ENCODE results near the gene MYL11.

MYL11 gene

GRCh38 chr16:30354423-30355143 lies 20.0 kb upstream of the MYL11 start:
- DNase-seq, result no peak

GRCh38 chr16:30355144-30355953 lies 19.3 kb upstream of the MYL11 start, which contains the start of gene CD2BP2:
CD2BP2 (minus strand) TSS chr16:30355308; CDS start chr16:30354681, 627 bp downstream.
- peak; percentile 98 for DNase-seq

GRCh38 chr16:30355954-30356308 lies 18.7 kb upstream of the MYL11 start:
- DNase-seq, result no peak

DNA sequence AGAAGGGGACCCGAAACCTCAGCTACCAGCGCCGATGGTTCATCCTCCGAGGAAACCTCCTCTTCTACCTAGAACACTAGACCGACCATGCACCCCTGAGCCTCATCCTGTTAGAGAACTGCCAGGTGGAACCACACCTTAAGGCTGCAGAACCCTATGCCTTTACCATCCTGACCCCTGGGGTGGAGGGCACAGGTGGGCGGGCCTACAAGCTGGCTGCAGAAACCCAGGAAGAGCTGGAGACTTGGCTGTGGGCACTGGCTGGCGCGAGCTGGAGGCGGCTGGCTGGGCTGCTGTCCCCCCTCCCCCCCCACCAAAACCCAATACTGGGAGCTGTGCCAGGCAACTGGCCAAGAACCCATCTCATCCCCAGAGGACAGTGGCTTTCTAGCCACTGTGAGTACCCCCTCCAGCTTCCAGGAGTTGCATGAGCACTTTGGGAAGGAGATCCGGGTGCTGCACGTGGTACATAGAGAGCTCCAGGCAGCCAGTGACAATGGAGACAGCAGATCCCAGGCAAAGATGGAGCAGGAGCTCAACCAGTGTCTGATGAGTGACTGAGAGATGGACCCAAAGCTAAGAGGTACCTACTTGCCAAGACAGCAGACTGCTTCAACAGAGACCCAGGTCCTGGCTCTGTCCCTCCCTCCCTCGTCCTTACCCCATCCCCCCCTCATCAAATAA lies 18.1 kb upstream of the MYL11 start:
- no peak for DNase-seq

- no peak for DNase-seq
Observed at GRCh38 chr16:30357085-30357714, 17.4 kb upstream of the MYL11 start.

DNA sequence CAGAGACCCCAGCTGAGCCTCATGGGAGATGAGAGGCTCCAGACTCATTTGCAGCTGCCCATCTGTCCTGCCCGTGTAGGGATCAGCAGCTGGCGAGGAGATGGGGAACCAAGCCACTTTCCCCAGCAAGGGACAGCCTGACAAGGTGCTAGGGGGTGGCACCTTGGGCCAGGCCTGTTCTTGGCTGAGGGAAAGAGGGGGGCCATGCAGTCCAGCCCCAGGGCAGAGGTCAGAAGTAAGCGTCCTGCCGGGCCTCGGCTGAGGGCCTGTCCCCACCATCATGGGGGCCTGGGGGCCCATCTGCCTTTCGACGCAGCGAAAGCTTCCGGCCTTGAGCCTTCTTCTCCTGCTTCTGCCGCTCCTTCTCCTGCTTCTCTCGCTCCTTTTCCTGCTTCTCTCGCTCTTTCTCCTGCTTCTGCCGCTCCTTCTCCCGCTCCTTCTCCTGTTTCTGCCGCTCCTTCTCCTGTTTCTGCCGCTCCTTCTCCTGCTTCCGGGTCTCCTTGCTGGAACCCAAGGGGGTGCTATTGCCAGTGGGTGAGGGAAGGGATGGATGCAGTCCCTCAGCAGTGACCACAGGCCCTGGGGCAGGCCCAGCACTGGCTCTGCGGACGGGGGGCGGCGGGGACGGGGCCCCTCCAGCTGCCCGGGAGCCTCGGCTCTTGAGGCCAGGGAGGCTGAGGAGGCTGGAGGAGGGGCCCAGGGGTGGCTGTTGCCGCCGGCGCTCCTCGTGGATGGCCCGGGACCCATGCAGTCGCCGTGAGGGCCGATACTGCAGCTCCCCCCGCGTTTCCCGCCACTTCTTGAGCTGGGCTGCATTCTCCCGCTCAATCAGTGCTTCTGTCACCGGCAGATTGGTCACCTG lies 16.7 kb upstream of the MYL11 start:
- no peak for DNase-seq

GRCh38 chr16:30358577-30358936 lies 16.0 kb upstream of the MYL11 start:
- no peak for DNase-seq

DNA sequence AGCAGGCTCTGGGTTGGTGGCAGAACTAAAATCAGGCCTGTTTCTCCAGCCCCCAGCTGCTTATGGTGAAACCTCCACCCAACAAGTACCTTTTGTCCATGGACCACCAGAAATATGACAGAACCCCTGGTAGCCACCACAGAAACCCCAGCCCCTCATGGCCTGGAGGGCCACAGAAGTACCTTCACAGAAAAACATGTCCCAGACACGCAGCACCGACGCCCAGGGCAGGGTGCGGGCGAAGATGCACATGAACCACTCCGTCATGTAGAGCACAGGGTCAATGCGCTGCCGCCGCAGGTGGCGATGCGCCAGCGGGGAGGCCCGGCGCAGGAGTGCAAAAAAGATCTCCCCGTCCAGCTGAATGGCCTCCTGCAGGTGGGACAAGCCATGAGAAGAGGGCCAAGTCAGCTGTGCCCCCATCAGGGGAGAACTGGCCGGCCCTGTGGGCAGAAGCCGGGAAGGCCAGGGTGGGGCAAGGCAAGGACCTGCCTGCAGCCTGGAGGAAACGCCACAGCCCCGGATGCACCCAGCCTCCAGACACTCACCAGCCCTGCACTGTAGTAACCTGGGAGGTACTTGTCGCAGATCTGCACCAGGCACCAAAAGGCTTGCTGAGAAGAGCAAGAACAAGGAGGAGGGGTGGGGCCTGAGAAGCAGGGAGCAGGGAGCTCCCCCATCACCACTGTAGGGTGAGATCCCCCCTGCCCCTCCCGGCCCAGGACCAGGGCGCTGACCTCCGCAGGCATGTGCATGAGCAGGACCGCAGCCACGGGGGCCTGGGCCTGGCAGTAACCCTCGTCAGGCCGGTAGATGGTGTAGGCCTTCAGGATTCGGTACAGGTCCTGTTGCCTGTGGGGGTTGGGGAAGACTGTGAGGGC lies 15.4 kb upstream of the MYL11 start:
- no peak for DNase-seq

GRCh38 chr16:30359871-30360170 lies 14.8 kb upstream of the MYL11 start:
- DNase-seq, result no peak

- DNase-seq, result no peak
Observed at GRCh38 chr16:30361180-30361579, 13.4 kb upstream of the MYL11 start.

DNA sequence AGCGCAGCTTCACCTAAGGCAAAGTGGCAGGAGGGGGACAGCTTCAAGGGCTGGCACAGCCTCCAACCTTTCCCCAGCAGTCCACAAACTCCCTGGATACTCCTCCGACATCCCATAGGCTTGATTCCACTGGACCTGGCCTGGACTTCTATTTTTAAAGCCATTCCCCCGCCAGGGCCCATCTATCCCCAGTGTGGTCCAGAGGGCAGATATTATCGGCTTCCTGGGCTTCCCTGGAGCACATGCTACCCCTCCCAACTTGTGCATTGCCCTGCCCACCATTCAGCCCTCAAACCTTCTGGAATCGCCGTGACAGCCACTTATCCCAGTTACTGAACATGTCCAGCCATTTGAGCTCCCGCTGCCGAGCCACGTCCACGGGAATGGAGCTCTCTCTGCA lies 9.4 kb upstream of the MYL11 start:
- no peak for DNase-seq

- DNase-seq, result no peak
Observed at GRCh38 chr16:30366511-30366910, 8.1 kb upstream of the MYL11 start.

- DNase-seq, result no peak
Observed at GRCh38 chr16:30367349-30368009, 7.1 kb upstream of the MYL11 start.

DNA sequence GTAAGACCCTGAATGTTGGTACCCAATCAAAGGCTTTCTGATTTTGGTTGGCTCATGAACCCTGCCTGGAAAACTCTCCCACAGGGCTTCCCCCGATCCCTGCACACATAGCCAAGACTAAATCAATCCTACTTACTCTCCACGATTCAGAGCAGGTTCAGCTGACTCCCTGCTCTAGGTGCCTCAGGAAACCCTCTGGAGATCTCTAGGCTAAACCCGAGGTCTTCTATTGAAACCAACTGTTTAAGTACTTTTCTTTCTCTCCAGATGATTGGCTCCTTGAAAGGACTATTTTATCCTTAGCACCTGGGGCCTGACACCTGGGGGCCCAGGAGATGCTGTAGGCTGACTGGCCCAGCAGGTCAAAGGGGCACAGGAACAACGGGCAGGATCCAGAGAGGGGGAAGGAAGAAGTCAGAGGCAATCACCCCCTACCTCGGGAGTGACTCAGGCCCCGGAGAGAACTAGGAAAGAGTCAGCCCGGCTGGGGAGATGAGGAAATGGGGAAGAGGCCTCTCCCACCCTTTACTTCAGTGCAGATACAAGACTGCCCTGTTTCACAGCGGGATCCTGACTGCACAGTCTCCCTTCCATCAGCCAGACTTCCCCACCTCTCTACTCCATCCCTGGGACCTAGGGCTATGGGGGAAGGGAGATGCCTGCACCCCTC lies 6.3 kb upstream of the MYL11 start:
- DNase-seq, result peak; percentile 19

DNA sequence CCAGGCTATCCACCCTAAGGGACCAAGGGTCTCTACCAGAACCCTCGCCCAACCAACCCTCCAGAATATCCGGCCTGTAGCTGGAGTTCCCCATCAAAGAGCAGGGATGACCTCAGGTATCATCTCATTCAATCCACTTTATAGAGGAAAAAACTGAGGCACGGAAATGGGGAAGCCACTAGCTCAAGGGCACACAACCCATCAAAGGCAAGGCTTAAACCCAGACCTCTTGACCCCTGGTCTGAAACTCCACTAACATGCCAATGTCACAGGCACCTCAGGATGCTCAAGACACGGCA lies 5.9 kb upstream of the MYL11 start:
- DNase-seq, result no peak

GRCh38 chr16:30369091-30369937 lies 5.3 kb upstream of the MYL11 start:
- DNase-seq, result no peak

DNA sequence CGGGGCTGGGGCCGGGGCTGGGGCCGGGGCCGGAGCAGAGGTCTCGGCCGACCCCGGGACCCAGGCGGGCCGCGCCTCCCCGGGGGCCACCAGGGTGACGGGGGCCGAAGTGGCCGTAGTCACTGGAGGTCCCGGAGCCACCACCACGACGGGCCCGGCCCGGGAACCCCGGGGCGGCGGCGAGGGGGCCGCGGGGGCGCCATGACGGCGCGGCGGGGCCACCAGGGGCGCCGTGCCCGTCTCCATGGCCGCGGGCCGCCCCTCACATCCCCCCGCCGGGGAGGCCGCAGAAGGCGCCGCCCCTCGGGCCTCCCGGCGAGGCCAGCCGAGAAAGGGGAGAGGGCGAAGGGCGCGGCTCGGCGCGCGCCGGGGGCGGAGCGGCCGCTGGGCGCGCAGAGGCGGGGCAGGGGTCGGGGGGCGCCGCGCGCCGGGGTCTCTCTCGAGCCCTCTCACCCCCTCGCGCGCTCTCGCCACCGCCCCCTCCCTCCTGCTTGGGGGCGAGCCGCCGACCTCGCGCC lies 4.6 kb upstream of the MYL11 start:
- DNase-seq, result no peak

DNA sequence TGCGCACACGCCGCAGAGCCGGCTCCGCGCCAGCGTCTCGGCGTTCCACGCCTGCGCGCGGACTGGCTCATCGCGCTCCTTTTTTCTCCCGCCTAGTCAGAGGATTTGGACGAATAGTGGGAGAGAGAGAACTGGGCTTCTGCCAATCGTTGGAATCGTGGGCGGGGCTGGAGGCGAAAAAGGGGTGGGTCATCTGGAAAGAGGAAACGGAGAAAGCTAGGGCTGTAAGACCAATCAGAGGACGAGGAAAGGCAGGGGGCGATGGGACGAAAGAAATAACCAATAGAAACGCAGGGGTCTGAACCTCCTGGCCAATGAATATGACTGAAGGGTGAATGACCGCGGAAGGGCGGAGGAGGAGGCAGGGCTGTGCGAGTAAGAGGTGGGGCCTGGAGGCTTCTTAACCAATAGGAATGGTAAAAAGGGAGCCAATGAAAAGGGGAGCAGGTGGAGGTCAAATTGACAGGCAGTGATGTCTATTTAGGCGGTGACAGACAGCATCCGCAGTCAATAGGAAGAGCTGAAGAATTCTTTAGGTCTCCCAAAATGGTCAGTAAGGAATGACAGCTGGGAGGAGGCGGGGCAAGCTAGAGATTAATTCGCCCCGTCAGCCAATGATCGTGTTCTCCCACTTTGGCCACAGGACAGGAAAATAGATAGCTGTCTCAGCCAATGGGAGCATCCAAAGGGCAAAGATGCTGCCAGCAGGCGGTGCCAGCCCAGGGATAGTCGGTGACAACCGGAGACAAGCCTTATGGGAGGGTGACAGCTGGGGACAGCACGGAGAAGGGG lies 4.0 kb upstream of the MYL11 start, which contains the start of gene TBC1D10B:
TSS of gene TBC1D10B (minus strand) at position 39 of the 792 bp plus-strand sequence. CDS start 311 bp downstream, outside the sequence.
- peak; percentile 100 for DNase-seq

Measured in kidney glomerular epithelial cell (primary cell).